Gastroesophageal sphincter (tissue), 4 donors: ENCODE results near the gene CYLD. TPM values are rescaled to one million over a fixed set of nuclear protein-coding genes. Genes with fewer than 3 reads are reported as not detected.

Experiments
- ATAC-seq: fragments of 150-250 bp; one replicate; pipeline ENCODE4 v1.9.1; 2016; ENCODE audit warnings: mild to moderate bottlenecking, moderate library complexity
- H3K27ac ChIP-seq, 4 donors: fragments of 200-600 bp; sonication (generic) in 3 of 4; 1 replicate in 3 of 4; 2 replicates in 1 of 4; pipeline ENCODE4 v1.5.1; 2016 to 2019
- H3K27me3 ChIP-seq: fragments of 200-600 bp; sonication (generic); one replicate; pipeline ENCODE4 v1.5.1; 2019
- H3K36me3 ChIP-seq, 2 donors: fragments of 200-600 bp; sonication (generic); one replicate each; pipeline ENCODE4 v1.5.1; 2019; ENCODE audit warnings: control low read depth in 1 of 2
- H3K4me1 ChIP-seq, 3 donors: fragments of 200-600 bp; sonication (generic); 1 replicate in 2 of 3; 2 replicates in 1 of 3; pipeline ENCODE4 v1.5.1; 2016 to 2019; ENCODE audit warnings: control low read depth in 2 of 3
- H3K4me3 ChIP-seq, 2 donors: fragments of 200-600 bp; sonication (generic); one replicate each; pipeline ENCODE4 v1.5.1; 2019; ENCODE audit warnings: mild to moderate bottlenecking in 1 of 2, moderate library complexity in 1 of 2
- H3K9me3 ChIP-seq, 3 donors: fragments of 200-600 bp; sonication (generic); one replicate each; pipeline ENCODE4 v1.5.1; 2017 to 2019; ENCODE audit warnings: control low read depth in 2 of 3
- CTCF ChIP-seq, 4 experiments: fragments of 200-600 bp in 2 of 4; fragments of 450-650 bp in 2 of 4; sonication (generic) in 1 of 4; IDR thresholded peaks; one replicate each; pipeline ENCODE4 v1.5.1; 2017 to 2019; ENCODE audit warnings: antibody characterized with exemption in 4 of 4, mild to moderate bottlenecking in 2 of 4, moderate library complexity in 2 of 4
- EP300 ChIP-seq: sonication (generic); formaldehyde crosslinking; IDR thresholded peaks from one replicate; pipeline ENCODE4 v1.6.1; 2017; ENCODE audit warnings: antibody characterized with exemption, mild to moderate bottlenecking
- POLR2A ChIP-seq, 2 donors: fragments of 450-650 bp; IDR thresholded peaks; one replicate each; pipeline ENCODE4 v1.6.1; 2017; ENCODE audit warnings: antibody characterized with exemption in 2 of 2, mild to moderate bottlenecking in 2 of 2, moderate library complexity in 1 of 2
- POLR2AphosphoS5 ChIP-seq: sonication (generic); formaldehyde crosslinking; IDR thresholded peaks from one replicate; pipeline ENCODE4 v1.6.1; 2017; ENCODE audit warnings: antibody characterized with exemption
- WGBS, 2 donors: methylation state at CpG; one replicate each; pipeline ENCODE4 v1.1.5; 2018; ENCODE audit warnings: low coverage in 1 of 2; 5-methylcytosine and 5-hydroxymethylcytosine counted together
- total RNA-seq, 4 donors: library from RNA; depleted of rRNA; stranded (reverse); fragments of >200 nt; gene quantifications; one replicate each; pipeline ENCODE4 v1.1.0, GENCODE V29; 2016

The CYLD gene
- total RNA-seq, 4 donors from 2014 or later: 39.2 to 82.5 (median 53.2) TPM

- Histone ChIP-seq H3K27ac (no peak overlapping the region), H3K9me3 (peaks cover 0 to 10% (median 0%) of the 10 kb centered on the region in 3 donors), H3K27me3 (no peaks in the 10 kb centered on the region), H3K36me3 (peaks cover 0 to 27% of the 10 kb centered on the region in 2 donors), H3K4me1 (peaks cover 0 to 17% (median 0%) of the 10 kb centered on the region in 3 donors), H3K4me3 (no peak overlapping the region)
- 91 to 97% methylated on average over 2 of the region's 2 CpGs for WGBS, 2 donors
- ATAC-seq: no peak
- TF ChIP-seq EP300: no peak
- TF ChIP-seq POLR2AphosphoS5: no peak
- no peak for TF ChIP-seq CTCF (IDR thresholded peaks at IDR 0.05)
- no peak for TF ChIP-seq POLR2A (IDR thresholded peaks at IDR 0.05)
Observed at GRCh38 chr16:50767197-50767596, 25.3 kb downstream of the CYLD start.

- H3K27me3 ChIP-seq: no peaks in the 10 kb centered on the region
- no peak overlapping the region for H3K27ac ChIP-seq
- H3K4me1 ChIP-seq: no peaks in the 10 kb centered on the region
- no peak for ATAC-seq
- no peak overlapping the region for H3K4me3 ChIP-seq
- 86 to 91% methylated on average over 3 of the region's 3 CpGs for WGBS, 2 donors
- H3K36me3 ChIP-seq: peaks cover 0 to 15% of the 10 kb centered on the region in 2 donors
- H3K9me3 ChIP-seq: peaks cover 0 to 2% (median 0%) of the 10 kb centered on the region in 3 donors
- TF ChIP-seq EP300 (no peak), POLR2A (IDR thresholded peaks at IDR 0.05) (no peak), CTCF (IDR thresholded peaks at IDR 0.05) (no peak), POLR2AphosphoS5 (no peak)
Observed at GRCh38 chr16:50771366-50771765, 29.5 kb downstream of the CYLD start.

GRCh38 chr16:50774405-50774804 lies 32.5 kb downstream of the CYLD start:
- H3K27me3 ChIP-seq: no peaks in the 10 kb centered on the region
- WGBS, 2 donors: 80 to 98% methylated on average over 5 of the region's 5 CpGs
- ATAC-seq: no peak
- TF ChIP-seq EP300: no peak
- no peak for TF ChIP-seq POLR2A (IDR thresholded peaks at IDR 0.05)
- TF ChIP-seq CTCF (IDR thresholded peaks at IDR 0.05): no peak
- no peak for TF ChIP-seq POLR2AphosphoS5
- no peaks in the 10 kb centered on the region for H3K4me1 ChIP-seq
- no peaks in the 10 kb centered on the region for H3K9me3 ChIP-seq
- H3K4me3 ChIP-seq: no peak overlapping the region
- H3K36me3 ChIP-seq: peaks cover 0 to 21% of the 10 kb centered on the region in 2 donors
- no peak overlapping the region for H3K27ac ChIP-seq

- ATAC-seq: no peak
Observed at GRCh38 chr16:50774960-50775359, 33.1 kb downstream of the CYLD start.

More at GRCh38 chr16:50774960-50775359, 33.1 kb downstream of the CYLD start:
- Histone ChIP-seq H3K27me3 (no peaks in the 10 kb centered on the region), H3K27ac (no peak overlapping the region), H3K4me1 (no peaks in the 10 kb centered on the region), H3K4me3 (no peak overlapping the region), H3K9me3 (no peaks in the 10 kb centered on the region), H3K36me3 (peaks cover 0 to 21% of the 10 kb centered on the region in 2 donors)
- TF ChIP-seq POLR2AphosphoS5 (no peak), POLR2A (IDR thresholded peaks at IDR 0.05) (no peak), EP300 (no peak), CTCF (IDR thresholded peaks at IDR 0.05) (no peak)
- 83 to 90% methylated on average over 3 of the region's 3 CpGs for WGBS, 2 donors
